PC-9 (cell line): ENCODE results near the gene FOXR1. TPM values are rescaled to one million over a fixed set of nuclear protein-coding genes. Genes with fewer than 3 reads are reported as not detected.

Experiments used
- BruUV-seq: library from RNA; stranded (reverse); fragments of 400-500 nt; replicated peaks from 2 replicates; lab custom pipeline; 2021; lab: Mats Ljungman, UMichigan
- CTCF ChIA-PET: fragments of 300-600 bp; sonication (Branson Sonifier 250); formaldehyde crosslinking; loops from one replicate; lab custom pipeline; 2022; ENCODE audit warnings: antibody characterized with exemption; lab: Charles Lee
- POLR2A ChIA-PET: fragments of 300-600 bp; sonication (Branson Sonifier 250); formaldehyde crosslinking; loops from one replicate; lab custom pipeline; 2022; ENCODE audit warnings: antibody characterized with exemption; ENCODE audit not compliant: unreplicated experiment; lab: Charles Lee
- DNase-seq, 2 experiments: peaks; one replicate each; pipeline versions ENCODE4 v3.0.0 to v3.0.0-alpha.2; 2015 to 2022; ENCODE audit warnings: mixed read lengths in 1 of 2
- H2AFZ ChIP-seq: fragments of 200-600 bp; sonication (generic); 2 replicates; pipeline ENCODE4 v1.8.1; 2017; ENCODE audit warnings: antibody characterized with exemption
- H3F3A ChIP-seq: fragments of 200-600 bp; sonication (generic); 2 replicates; pipeline ENCODE4 v1.8.1; 2017; ENCODE audit warnings: antibody characterized with exemption, mild to moderate bottlenecking, low read depth; ENCODE audit not compliant: insufficient read depth
- H3K27ac ChIP-seq: fragments of 200-600 bp; sonication (generic); 2 replicates; pipeline ENCODE4 v1.6.1; 2016; ENCODE audit warnings: mixed run types
- H3K27me3 ChIP-seq: fragments of 200-600 bp; sonication (generic); 2 replicates; pipeline ENCODE4 v1.6.1; 2016; ENCODE audit warnings: low read depth, mixed run types; ENCODE audit not compliant: insufficient read depth
- H3K36me3 ChIP-seq: fragments of 200-600 bp; sonication (generic); 2 replicates; pipeline ENCODE4 v1.6.1; 2016; ENCODE audit warnings: low read depth, mixed run types
- H3K4me1 ChIP-seq: fragments of 200-600 bp; sonication (generic); replicated peaks from 2 replicates; pipeline ENCODE4 v1.6.1; 2016; ENCODE audit warnings: mixed run types; ENCODE audit not compliant: insufficient read depth
- H3K4me2 ChIP-seq: fragments of 200-600 bp; sonication (generic); 2 replicates; pipeline ENCODE4 v1.6.1; 2017; ENCODE audit warnings: mixed run types
- H3K4me3 ChIP-seq: fragments of 200-600 bp; sonication (generic); 2 replicates; pipeline ENCODE4 v1.6.1; 2016; ENCODE audit warnings: mixed run types
- H3K79me2 ChIP-seq: fragments of 200-600 bp; sonication (generic); 2 replicates; pipeline ENCODE4 v1.6.1; 2017; ENCODE audit warnings: low read depth, mixed run types
- H3K9me2 ChIP-seq: fragments of 200-600 bp; sonication (generic); 2 replicates; pipeline ENCODE4 v1.8.1; 2017; ENCODE audit warnings: mild to moderate bottlenecking; ENCODE audit not compliant: insufficient read depth
- H3K9me3 ChIP-seq: fragments of 200-600 bp; sonication (generic); 2 replicates; pipeline ENCODE4 v1.8.1; 2016; ENCODE audit warnings: low read depth; ENCODE audit not compliant: insufficient read depth
- H4K20me1 ChIP-seq: fragments of 200-600 bp; sonication (generic); 2 replicates; pipeline ENCODE4 v1.8.1; 2017; ENCODE audit not compliant: insufficient read depth
- CTCF ChIP-seq: fragments of 200-600 bp; sonication (generic); conservative IDR thresholded peaks from 2 replicates; pipeline ENCODE4 v1.6.1; 2017; ENCODE audit warnings: mixed run types, antibody characterized with exemption, mild to moderate bottlenecking, moderate library complexity
- EZH2 ChIP-seq: fragments of 200-600 bp; sonication (generic); IDR thresholded peaks from 2 replicates; pipeline ENCODE4 v1.8.0; 2017; ENCODE audit warnings: antibody characterized with exemption, low read depth
- intact Hi-C: fragments of 100-400 bp; cut with micrococcal nuclease; formaldehyde crosslinking; loops from one replicate; pipeline ENCODE4 v1.10.0; 2022; ENCODE audit not compliant: unreplicated experiment
- total RNA-seq: library from RNA; stranded (reverse); gene quantifications from 2 replicates; pipeline ENCODE4 v1.2.3, GENCODE V29; 2021

FOXR1 gene
- total RNA-seq, 1 experiment from 2014 or later: not detected

DNA sequence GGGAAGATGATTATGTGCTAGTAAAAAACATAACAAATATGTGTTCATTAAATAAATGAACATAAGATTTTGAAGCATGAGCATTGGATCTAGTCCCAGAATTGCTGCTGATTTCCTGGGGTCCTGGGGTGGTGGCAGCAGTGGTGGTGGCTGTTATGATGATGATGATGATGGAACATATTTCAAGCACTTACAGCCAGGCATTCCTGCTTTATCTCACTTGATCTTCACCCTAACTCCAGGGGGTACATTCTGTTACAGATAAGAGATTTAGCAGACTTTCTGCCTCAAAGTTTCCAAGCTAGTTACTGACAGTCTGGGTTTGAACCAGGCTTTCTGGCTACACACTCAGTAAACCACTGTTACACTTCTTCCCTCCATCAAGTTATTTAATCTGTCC lies 52.2 kb downstream of the FOXR1 start:
- DNase-seq: peak in 1 of 2 experiments; percentile 50
- BruUV-seq: no TSS peak
- intact Hi-C loops: no loop called here
- peaks cover 25% of the 10 kb centered on the region for H3K4me1 ChIP-seq
- H3F3A ChIP-seq: peaks cover 28% of the 10 kb centered on the region
- no peak overlapping the region for H3K4me2 ChIP-seq
- no peak overlapping the region for H3K4me3 ChIP-seq
- TF ChIP-seq EZH2: no peak
- no peak for TF ChIP-seq CTCF
- ChIA-PET POLR2A (interaction anchor here (0.6 to 0.7 kb wide), 2 partner anchors 33 to 782 kb away, joined by 3 to 4 read pairs; partner anchors contain the start of gene HYOU1), CTCF (no interaction called here)
- H4K20me1 ChIP-seq: peaks cover 7% of the 10 kb centered on the region
- no peaks in the 10 kb centered on the region for H3K27me3 ChIP-seq
- peaks cover 32% of the 10 kb centered on the region; the same call in 1 of the 2 replicates for H3K36me3 ChIP-seq
- no peaks in the 10 kb centered on the region for H3K9me2 ChIP-seq
- peak overlapping the region; percentile 27; the same call in 1 of the 2 replicates for H3K27ac ChIP-seq
- H2AFZ ChIP-seq: no peak overlapping the region
- no peaks in the 10 kb centered on the region for H3K9me3 ChIP-seq
- peaks cover 34% of the 10 kb centered on the region for H3K79me2 ChIP-seq

DNA sequence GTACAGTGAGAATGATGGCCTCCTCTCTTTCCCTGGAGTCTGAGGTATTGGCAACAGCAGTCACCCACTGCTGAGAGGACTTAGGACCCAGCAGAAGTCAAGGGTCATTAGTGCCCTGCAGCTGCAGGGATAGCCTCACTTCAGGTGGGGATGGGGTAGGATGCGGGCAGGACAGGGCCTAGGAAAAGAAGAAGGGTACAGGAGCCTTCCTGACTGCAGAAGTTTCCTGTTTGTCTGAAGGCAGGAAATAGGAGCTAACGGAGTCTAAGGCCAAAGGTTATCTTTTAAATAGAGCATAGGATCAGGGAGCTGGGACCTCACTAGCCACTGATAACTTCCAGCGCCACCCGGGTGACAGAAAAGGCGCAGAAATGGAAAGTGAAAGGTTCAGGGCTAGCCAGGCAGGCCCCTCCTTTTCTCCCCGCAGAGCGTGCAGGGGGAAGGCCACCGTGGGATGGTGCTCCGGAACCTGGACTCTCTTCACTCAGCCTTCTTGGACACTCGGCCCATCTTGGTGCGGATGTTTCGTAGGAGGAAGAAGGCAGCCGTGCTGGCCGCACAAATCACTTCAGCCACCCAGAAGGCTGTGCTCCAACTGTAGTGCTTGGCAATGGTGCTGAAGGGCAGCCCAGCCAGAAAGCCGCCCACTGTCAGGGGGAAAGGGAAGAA lies 53.0 kb downstream of the FOXR1 start:
- H4K20me1 ChIP-seq: peaks cover 7% of the 10 kb centered on the region
- ChIA-PET CTCF (no interaction called here), POLR2A (interaction anchor here (0.6 kb wide), 1 partner anchor 354 kb away, joined by 4 read pairs; no protein-coding TSS in a partner anchor)
- no peaks in the 10 kb centered on the region for H3K27me3 ChIP-seq
- no peaks in the 10 kb centered on the region for H3K9me2 ChIP-seq
- peaks cover 24% of the 10 kb centered on the region for H3F3A ChIP-seq
- H3K4me1 ChIP-seq: peaks cover 34% of the 10 kb centered on the region
- H3K4me2 ChIP-seq: no peak overlapping the region
- H3K36me3 ChIP-seq: peaks cover 32% of the 10 kb centered on the region; the same call in 1 of the 2 replicates
- no peak overlapping the region for H3K4me3 ChIP-seq
- no peaks in the 10 kb centered on the region for H3K9me3 ChIP-seq
- no peak overlapping the region for H3K27ac ChIP-seq
- intact Hi-C loops: no loop called here
- H2AFZ ChIP-seq: no peak overlapping the region
- H3K79me2 ChIP-seq: peaks cover 34% of the 10 kb centered on the region
- no TSS peak for BruUV-seq
- no peak for DNase-seq
- TF ChIP-seq CTCF (no peak), EZH2 (no peak)

GRCh38 chr11:119025099-119025473 lies 53.5 kb downstream of the FOXR1 start:
- peaks cover 34% of the 10 kb centered on the region for H3K4me1 ChIP-seq
- TF ChIP-seq EZH2 (no peak), CTCF (no peak)
- H3K79me2 ChIP-seq: peaks cover 34% of the 10 kb centered on the region
- no peak overlapping the region for H3K4me2 ChIP-seq
- no TSS peak for BruUV-seq
- CTCF ChIA-PET: no interaction called here
- intact Hi-C loops: no loop called here
- H3K27me3 ChIP-seq: no peaks in the 10 kb centered on the region
- H4K20me1 ChIP-seq: peaks cover 7% of the 10 kb centered on the region
- H3F3A ChIP-seq: peaks cover 24% of the 10 kb centered on the region
- H3K9me2 ChIP-seq: no peaks in the 10 kb centered on the region
- no peaks in the 10 kb centered on the region for H3K9me3 ChIP-seq
- POLR2A ChIA-PET: interaction anchor here (0.6 kb wide), 1 partner anchor 355 kb away, joined by 4 read pairs; no protein-coding TSS in a partner anchor
- no peak overlapping the region for H3K27ac ChIP-seq
- no peak overlapping the region for H2AFZ ChIP-seq
- no peak overlapping the region for H3K4me3 ChIP-seq
- H3K36me3 ChIP-seq: peaks cover 32% of the 10 kb centered on the region; the same call in 1 of the 2 replicates
- no peak for DNase-seq
